NCI-H345 (cell line): Measurements from ENCODE around the gene MYO1F.

Source experiments
- DNase-seq: peaks from one replicate; lab custom pipeline; 2025; lab: John Stamatoyannopoulos, UW

The MYO1F gene

GRCh38 chr19:8491574-8491973 is 85.7 kb downstream of the MYO1F start:
- DNase-seq = no peak

DNA sequence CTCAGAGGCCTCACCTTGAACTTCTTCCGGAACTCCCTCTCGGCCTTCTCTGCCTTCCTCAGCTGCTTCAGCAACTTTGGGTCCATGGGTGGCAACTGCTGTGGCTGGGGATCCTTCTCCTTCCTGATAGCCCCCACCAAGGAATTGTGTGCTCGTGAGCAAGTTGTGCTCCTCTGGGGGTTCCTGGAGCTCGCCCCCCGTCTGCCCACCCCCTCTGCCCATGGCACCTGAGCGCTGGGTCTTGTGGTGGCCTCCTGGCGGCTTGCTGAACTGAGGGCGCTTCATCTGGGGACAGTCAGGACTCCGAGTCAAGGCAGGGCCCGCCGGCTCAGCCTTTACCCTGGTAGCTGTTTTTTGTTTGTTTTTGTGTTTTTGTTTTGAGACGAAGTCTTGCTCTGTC is 86.4 kb downstream of the MYO1F start:
- no peak for DNase-seq

GRCh38 chr19:8490395-8490760 is 86.9 kb downstream of the MYO1F start:
- DNase-seq = no peak

GRCh38 chr19:8489561-8490394 is 87.5 kb downstream of the MYO1F start:
- peak; percentile 38 for DNase-seq

DNA sequence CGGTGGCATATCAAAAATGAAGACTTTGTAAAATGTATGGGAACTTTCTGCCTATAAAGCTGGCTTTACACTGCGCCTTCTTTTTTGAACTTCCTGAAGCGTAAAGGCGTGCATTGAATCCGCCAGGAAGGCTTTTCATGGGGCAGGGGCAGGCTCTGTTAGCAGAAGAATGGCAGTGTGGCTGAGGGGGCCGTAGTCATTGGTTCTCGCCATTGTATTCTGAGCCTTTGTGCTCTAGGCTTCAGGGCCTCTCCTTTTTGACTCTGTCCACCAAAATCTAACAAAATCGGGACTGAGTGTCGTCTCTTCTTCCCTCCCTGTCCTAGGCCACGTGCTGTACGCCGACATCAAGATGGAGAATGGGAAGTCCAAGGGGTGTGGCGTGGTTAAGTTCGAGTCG is 88.9 kb downstream of the MYO1F start:
- no peak for DNase-seq

DNA sequence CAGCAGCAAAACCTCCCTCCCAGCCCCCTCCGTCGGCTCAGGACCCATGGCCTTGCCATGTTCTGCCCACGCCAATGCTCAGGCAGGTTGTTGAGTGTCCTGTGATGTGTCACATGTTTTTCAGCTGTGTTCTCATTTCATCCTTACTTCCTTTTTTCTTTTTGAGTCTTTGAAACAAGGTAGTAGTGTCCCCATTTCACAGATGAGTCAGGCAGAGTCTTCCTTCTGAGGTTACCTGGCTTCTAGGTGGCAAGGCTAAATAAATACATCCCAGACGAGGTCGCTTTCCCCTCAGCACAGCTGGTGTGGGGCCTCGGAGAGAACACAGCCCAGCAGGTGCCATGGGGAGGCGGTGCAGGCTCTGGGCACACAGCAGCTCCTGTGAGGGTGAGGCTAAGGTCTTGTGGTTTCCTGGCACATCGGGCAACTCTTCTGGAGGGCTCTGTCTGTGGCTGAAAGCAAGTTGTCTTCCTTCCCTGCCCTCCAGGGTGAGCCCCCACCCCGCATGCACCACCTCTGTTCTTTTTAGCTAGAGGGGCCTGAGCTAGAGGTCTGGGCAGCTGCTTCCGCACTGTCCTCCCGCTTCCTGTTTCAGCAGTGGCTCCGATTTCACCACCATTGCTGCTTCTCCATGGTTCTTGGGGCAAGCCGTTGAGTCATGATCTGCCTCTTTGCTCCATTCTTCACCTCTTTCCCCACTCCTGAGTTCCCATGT is 89.9 kb downstream of the MYO1F start:
- no peak for DNase-seq

DNA sequence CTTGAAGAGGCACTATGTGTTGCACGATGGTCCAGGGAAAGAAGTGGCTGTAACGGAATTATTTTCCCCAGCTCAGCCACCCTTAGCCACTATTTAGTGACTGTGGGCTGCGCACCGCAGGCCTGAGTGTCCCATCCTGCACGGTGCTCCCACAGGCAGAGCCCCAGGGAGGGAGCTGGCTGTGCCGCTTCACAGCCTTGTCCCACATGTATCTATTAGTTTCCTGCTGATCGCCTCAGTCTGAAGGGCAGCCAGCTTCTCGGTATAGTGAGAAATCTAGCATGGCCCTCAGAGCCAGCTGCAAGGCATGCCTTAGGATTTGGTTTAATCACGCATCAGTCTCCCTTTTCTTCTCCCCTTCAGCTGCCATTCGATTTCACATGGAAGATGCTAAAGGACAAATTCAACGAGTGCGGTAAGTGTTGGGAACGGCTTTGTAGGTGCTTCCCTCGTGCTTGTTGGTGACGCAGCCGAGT is 90.5 kb downstream of the MYO1F start:
- DNase-seq = no peak

DNA sequence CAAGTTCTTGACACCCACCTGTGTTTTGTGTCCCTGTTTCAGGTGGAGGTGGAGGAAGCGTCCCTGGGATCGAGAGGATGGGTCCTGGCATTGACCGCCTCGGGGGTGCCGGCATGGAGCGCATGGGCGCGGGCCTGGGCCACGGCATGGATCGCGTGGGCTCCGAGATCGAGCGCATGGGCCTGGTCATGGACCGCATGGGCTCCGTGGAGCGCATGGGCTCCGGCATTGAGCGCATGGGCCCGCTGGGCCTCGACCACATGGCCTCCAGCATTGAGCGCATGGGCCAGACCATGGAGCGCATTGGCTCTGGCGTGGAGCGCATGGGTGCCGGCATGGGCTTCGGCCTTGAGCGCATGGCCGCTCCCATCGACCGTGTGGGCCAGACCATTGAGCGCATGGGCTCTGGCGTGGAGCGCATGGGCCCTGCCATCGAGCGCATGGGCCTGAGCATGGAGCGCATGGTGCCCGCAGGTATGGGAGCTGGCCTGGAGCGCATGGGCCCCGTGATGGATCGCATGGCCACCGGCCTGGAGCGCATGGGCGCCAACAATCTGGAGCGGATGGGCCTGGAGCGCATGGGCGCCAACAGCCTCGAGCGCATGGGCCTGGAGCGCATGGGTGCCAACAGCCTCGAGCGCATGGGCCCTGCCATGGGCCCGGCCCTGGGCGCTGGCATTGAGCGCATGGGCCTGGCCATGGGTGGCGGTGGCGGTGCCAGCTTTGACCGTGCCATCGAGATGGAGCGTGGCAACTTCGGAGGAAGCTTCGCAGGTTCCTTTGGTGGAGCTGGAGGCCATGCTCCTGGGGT is 91.5 kb downstream of the MYO1F start:
- DNase-seq = no peak

DNA sequence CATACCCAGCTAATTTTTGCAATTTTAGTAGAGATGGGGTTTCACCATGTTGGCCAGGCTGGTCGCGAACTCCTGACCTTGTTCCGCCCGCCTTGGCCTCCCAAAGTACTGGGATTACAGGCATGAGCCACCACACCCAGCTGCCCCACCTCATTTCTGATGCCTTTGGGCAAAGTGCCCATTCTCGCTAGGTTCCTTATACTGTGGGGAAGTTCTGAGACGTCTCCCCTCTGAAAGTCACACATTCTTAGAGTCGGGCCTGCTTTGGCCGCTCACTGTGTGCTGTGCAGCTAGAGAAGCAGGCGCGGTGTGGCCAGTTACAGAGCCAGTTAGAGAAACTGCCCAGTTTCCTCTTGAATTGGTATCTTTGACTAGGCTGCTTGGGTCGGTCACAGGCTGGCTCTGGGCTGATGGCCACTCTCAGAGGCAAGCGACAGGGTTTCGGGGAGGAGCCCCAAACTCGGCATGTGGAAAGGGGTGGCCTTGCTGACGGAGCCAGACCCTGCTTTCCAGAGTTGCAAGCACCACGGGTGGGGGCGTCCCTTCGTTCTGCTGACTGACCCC is 92.8 kb downstream of the MYO1F start:
- DNase-seq = no peak

DNA sequence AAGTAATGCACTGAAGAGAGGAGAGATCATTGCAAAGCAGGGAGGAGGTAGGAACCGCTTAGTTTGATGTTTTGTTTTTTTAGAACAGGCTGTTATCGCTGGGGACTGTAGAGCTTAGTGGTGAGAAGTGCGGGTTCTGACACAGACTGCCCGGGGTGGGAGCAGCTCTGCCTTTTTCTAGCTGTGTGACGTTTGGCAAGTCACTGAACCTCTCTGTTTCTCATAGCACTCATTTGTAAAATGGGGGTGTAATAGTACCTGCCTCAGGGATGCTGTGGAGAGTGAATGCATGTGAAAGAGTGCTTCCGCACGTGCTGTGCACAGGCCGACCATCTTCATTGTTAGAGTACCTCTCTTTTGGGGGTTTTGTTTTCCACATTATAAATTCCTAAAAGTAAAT is 94.1 kb downstream of the MYO1F start:
- DNase-seq = no peak

DNA sequence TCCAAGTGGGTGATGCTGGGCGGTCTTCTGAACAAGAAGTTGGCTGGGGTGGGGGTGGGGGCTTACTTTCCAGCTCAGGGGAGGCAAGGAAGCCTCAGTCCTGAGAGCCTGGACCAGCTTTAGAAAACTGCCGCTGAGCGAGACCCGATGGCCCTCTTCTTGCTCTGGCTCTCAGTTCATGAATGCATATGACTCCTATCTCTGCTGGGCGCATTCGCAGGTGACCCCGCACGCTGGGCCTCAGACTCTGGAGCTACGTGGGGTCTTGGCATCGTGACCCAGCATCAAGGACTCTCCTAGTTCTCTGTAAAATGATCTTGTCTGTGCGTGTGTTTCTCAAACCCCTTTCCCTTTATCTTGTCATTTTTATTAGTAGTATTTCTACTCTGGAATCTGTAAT is 94.5 kb downstream of the MYO1F start:
- no peak for DNase-seq

GRCh38 chr19:8481616-8482015 is 95.6 kb downstream of the MYO1F start:
- DNase-seq = no peak

DNA sequence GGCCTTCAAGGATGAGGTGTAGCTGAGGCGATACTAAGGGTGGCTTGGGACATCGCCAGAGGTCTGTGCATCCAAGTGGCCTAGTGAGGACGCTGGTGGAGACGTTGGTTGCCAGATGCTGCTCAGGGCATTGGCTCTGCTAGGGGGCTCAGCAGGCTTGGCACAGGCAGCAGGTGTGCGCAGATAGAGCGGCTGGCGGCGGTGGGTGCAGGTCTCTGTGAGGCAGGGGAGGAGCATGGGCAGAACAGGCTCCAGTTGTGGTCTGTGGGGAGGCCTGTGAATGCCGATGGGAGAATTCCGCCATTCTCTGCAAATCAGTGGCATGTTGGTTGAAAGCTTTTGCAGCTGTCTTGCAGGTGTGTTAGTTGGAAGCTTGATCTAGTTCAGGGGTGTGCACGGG is 96.0 kb downstream of the MYO1F start:
- no peak for DNase-seq

- DNase-seq = no peak
Measured at GRCh38 chr19:8478598-8478997, 98.6 kb downstream of the MYO1F start.

- DNase-seq = no peak
Measured at GRCh38 chr19:8477889-8478288, 99.4 kb downstream of the MYO1F start.

DNA sequence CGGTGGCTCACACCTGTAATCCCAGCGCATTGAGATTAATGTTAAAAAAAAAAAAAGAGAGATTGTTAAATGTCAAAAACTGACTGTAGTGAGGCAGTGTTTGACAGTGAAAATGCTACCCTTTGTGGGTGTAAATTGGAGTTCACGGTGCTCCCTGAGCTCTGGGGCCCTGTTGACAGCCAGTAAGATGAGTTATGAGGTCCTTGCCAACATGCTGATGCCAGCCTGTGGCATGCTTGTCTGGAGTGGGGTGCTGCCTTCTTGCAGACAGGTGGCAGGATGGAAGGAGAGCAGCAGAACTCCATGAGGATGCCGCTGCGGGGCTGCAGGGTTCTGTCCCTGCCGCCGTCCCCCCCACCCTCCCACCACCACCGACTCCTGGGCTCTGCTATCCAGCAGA is 100.7 kb downstream of the MYO1F start:
- no peak for DNase-seq

DNA sequence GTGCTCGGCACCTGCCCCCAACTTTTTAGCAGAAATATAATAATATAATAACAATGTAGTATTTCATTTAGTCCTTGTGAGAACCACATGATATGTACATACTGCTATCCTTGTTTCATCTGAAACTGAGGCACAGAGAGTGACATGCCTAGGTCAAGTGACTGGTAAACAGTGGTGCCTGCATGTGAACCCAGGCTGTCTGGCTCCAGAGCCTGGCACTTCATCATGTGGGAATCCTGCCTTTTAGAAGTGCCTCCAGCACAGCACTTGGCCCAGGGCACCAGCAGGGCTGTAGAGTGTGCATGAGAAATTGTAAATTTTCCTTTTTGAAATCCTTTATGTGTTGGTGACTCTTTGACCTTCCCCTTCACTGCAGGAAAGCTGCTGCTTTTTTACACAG is 102.2 kb downstream of the MYO1F start:
- no peak for DNase-seq

DNA sequence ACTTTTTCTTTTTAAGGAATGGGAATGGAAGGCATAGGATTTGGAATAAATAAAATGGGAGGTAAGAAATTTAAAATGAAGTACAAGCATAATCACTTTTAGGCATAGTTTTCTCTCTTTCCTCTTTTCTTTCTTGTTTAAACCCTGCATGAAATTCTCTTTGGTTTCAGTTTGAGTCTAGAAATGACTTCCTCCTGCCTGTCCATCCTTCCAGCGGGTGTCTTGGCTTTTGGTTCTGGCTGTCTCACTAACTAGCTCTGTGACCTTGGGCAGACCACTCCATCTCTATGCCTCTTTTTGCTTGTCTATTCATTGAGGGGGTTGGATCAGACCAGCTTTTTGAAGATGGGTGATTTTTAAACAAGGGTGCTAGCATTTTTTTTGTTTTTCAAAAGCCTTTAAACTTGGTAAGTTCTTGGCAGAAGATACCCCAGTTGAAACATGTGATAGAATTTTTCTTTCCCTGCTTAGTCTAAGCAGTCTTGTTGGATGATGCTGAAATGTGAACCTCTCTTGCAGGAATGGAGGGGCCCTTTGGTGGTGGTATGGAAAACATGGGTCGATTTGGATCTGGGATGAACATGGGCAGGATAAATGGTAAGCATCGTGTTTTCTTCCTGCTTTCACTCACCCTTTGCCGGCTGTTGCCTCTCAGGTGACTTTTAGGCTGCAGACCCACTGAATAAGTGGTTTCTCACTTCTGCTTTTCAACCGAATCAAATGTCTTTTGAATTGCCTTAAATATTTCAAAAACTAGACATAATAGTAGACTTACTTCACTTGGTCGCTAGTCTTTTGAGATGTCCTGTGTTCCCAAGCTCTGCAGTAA is 103.4 kb downstream of the MYO1F start:
- no peak for DNase-seq
